ENCODE results near the gene FAU. TPM values are rescaled to one million over a fixed set of nuclear protein-coding genes. Genes with fewer than 3 reads are reported as not detected.

The FAU gene
- total and polyA plus RNA-seq, 2 of the 13 experiments (the other 11 are each of a cell fraction or from before 2014, with no cell fraction given) = 374 to 869 TPM

DNA sequence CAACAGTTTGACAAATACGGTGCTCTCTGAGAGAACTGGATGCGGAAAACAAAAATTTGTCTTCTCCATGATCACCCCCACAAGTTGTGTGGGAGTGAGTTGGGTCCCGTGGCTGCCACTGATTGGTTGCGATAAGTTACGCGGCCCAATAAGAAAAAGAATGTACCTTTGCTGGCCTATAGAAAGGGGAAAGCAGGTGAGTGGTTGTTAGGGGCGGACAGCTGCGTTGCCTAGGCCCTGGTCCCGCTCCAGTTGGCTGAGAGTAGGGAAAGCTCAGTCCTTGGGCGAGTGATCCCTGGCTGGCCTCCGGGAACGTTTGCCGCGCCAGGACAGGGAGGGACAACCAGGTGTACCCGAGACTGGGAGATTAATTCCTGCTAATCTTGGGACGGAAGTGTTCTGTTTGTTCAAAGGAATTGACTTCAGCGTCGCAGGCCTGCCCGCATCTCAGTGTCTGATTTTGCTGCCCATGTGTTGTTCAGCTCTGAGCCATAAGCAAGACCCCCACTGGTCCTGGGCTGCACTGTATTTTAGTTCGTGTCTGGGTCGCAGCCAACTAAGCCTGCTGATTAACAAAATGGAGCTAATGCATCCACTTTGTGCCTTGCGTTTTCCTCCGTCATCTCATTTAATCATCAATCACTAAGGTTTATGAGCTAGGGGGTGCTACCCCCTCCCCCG is 13.2 kb upstream of the FAU start (continued):
- TF ChIP-seq RFX5 (IDR thresholded peaks at IDR 0.05; ENCODE audit: low read depth, low read length) (peak; percentile 73), SALL1 (CRISPR knock-in tag; IDR thresholded peaks at IDR 0.05) (peak; percentile 57; the same call in 1 of the 2 replicates), NPAS2 (CRISPR knock-in tag; IDR thresholded peaks at IDR 0.05; ENCODE audit: borderline replicate concordance) (no peak), ZNF782 (CRISPR knock-in tag; IDR thresholded peaks at IDR 0.05; ENCODE audit: borderline replicate concordance) (no peak), ZNF746 (CRISPR knock-in tag; IDR thresholded peaks at IDR 0.05) (peak; percentile 34), DMAP1 (CRISPR knock-in tag; IDR thresholded peaks at IDR 0.05) (peak; percentile 49; the same call in 1 of the 2 replicates), NFYC (CRISPR knock-in tag; IDR thresholded peaks at IDR 0.05) (peak; percentile 92), NFE2L1 (CRISPR knock-in tag; IDR thresholded peaks at IDR 0.05; ENCODE audit: borderline replicate concordance) (no peak), TOE1 (CRISPR knock-in tag; IDR thresholded peaks at IDR 0.05) (no peak), THAP7 (CRISPR knock-in tag; IDR thresholded peaks at IDR 0.05) (no peak), ZNF326 (CRISPR knock-in tag; IDR thresholded peaks at IDR 0.05; ENCODE audit: borderline replicate concordance) (no peak), ATRX (CRISPR knock-in tag; IDR thresholded peaks at IDR 0.05; ENCODE audit: borderline replicate concordance) (no peak), RFXAP (CRISPR knock-in tag; IDR thresholded peaks at IDR 0.05; ENCODE audit: borderline replicate concordance) (peak; percentile 95), DNMT1 (CRISPR knock-in tag; IDR thresholded peaks at IDR 0.05) (no peak), ZBTB21 (CRISPR knock-in tag; IDR thresholded peaks at IDR 0.05) (no peak), ETV5 (CRISPR knock-in tag; IDR thresholded peaks at IDR 0.05; ENCODE audit: borderline replicate concordance) (peak; percentile 63), JUNB (CRISPR knock-in tag; IDR thresholded peaks at IDR 0.05; ENCODE audit: borderline replicate concordance) (no peak), ZNF883 (CRISPR knock-in tag; IDR thresholded peaks at IDR 0.05; ENCODE audit: not compliant biosample characterization) (no peak), ZSCAN5A (CRISPR knock-in tag; IDR thresholded peaks at IDR 0.05; ENCODE audit: borderline replicate concordance) (no peak; the same call in 1 of the 2 replicates), TAF1 (CRISPR knock-in tag; IDR thresholded peaks at IDR 0.05) (peak; percentile 76), EZH2 (conservative IDR thresholded peaks at IDR 0.05; ENCODE audit: low read depth, low read length) (no peak), MIXL1 (CRISPR knock-in tag; IDR thresholded peaks at IDR 0.05) (peak; percentile 32; the same call in 1 of the 2 replicates), ZFP91 (CRISPR knock-in tag; IDR thresholded peaks at IDR 0.05; ENCODE audit: borderline replicate concordance) (no peak; the same call in 1 of the 2 replicates)
- TF ChIP-seq, protein P1, sequence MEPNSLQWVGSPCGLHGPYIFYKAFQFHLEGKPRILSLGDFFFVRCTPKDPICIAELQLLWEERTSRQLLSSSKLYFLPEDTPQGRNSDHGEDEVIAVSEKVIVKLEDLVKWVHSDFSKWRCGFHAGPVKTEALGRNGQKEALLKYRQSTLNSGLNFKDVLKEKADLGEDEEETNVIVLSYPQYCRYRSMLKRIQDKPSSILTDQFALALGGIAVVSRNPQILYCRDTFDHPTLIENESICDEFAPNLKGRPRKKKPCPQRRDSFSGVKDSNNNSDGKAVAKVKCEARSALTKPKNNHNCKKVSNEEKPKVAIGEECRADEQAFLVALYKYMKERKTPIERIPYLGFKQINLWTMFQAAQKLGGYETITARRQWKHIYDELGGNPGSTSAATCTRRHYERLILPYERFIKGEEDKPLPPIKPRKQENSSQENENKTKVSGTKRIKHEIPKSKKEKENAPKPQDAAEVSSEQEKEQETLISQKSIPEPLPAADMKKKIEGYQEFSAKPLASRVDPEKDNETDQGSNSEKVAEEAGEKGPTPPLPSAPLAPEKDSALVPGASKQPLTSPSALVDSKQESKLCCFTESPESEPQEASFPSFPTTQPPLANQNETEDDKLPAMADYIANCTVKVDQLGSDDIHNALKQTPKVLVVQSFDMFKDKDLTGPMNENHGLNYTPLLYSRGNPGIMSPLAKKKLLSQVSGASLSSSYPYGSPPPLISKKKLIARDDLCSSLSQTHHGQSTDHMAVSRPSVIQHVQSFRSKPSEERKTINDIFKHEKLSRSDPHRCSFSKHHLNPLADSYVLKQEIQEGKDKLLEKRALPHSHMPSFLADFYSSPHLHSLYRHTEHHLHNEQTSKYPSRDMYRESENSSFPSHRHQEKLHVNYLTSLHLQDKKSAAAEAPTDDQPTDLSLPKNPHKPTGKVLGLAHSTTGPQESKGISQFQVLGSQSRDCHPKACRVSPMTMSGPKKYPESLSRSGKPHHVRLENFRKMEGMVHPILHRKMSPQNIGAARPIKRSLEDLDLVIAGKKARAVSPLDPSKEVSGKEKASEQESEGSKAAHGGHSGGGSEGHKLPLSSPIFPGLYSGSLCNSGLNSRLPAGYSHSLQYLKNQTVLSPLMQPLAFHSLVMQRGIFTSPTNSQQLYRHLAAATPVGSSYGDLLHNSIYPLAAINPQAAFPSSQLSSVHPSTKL (CRISPR knock-in tag; IDR thresholded peaks at IDR 0.05) = peak; percentile 32; the same call in 1 of the 2 replicates

All from HepG2 (cell line).